Liver (tissue), 9 donors: ENCODE results near the gene TLE3. TPM values are rescaled to one million over a fixed set of nuclear protein-coding genes. Genes with fewer than 3 reads are reported as not detected.

ENCODE experiments used
- DNase-seq: peaks from one replicate; pipeline ENCODE4 v3.0.0-alpha.2; 2017; ENCODE audit warnings: low spot score
- H3K27ac ChIP-seq, 2 donors: one replicate each; pipeline ENCODE4 v1.7.0; 2013; ENCODE audit warnings: inconsistent platforms in 2 of 2, low read length in 2 of 2, control low read depth in 1 of 2, low read depth in 1 of 2, mild to moderate bottlenecking in 1 of 2
- H3K27me3 ChIP-seq, 4 donors: one replicate each; pipeline versions ENCODE4 v1.6.1 to v1.7.0; 2013; ENCODE audit warnings: low read length in 3 of 4, inconsistent platforms in 1 of 4, mild to moderate bottlenecking in 1 of 4, moderate library complexity in 1 of 4; ENCODE audit not compliant: control insufficient read depth in 4 of 4, insufficient read depth in 4 of 4
- H3K36me3 ChIP-seq, 4 donors: one replicate each; pipeline versions ENCODE4 v1.6.1 to v1.7.0; 2013; ENCODE audit warnings: low read length in 3 of 4, mild to moderate bottlenecking in 3 of 4, low read depth in 1 of 4, moderate library complexity in 1 of 4; ENCODE audit not compliant: control insufficient read depth in 4 of 4, insufficient read depth in 3 of 4
- H3K4me1 ChIP-seq, 4 donors: one replicate each; pipeline versions ENCODE4 v1.6.1 to v1.7.0; 2013; ENCODE audit warnings: low read length in 3 of 4, mild to moderate bottlenecking in 3 of 4, moderate library complexity in 1 of 4; ENCODE audit not compliant: control insufficient read depth in 4 of 4, insufficient read depth in 4 of 4
- H3K4me3 ChIP-seq, 3 donors: one replicate each; pipeline versions ENCODE4 v1.6.1 to v1.7.0; 2013; ENCODE audit warnings: low read length in 3 of 3, control low read depth in 1 of 3, low read depth in 1 of 3, mild to moderate bottlenecking in 1 of 3
- H3K9ac ChIP-seq, 2 donors: one replicate each; pipeline ENCODE4 v1.7.0; 2013; ENCODE audit warnings: low read length in 2 of 2, mild to moderate bottlenecking in 2 of 2, moderate library complexity in 2 of 2, control low read depth in 1 of 2, low read depth in 1 of 2
- H3K9me3 ChIP-seq, 4 donors: one replicate each; pipeline versions ENCODE4 v1.6.1 to v1.7.0; 2013; ENCODE audit warnings: low read length in 3 of 4; ENCODE audit not compliant: control insufficient read depth in 4 of 4
- CTCF ChIP-seq: fragments of 150-350 bp; IDR thresholded peaks from 2 replicates; pipeline ENCODE4 v1.5.1; 2017; ENCODE audit warnings: improper control_type of control experiment, low read depth, low read length; ENCODE audit not compliant: missing input control
- EGR1 ChIP-seq, 2 donors: IDR thresholded peaks; 2 replicates each; pipeline ENCODE4 v1.6.1; 2016 to 2018; ENCODE audit warnings: antibody characterized with exemption in 2 of 2, low read depth in 2 of 2
- FOXA1 ChIP-seq: IDR thresholded peaks from 2 replicates; pipeline ENCODE4 v1.6.1; 2016; ENCODE audit warnings: antibody characterized with exemption
- FOXA2 ChIP-seq: IDR thresholded peaks from 2 replicates; pipeline ENCODE4 v1.6.1; 2016; ENCODE audit warnings: antibody characterized with exemption
- GABPA ChIP-seq, 2 donors: IDR thresholded peaks in 1 of 2; conservative IDR thresholded peaks in 1 of 2; 2 replicates each; pipeline ENCODE4 v1.6.1; 2016; ENCODE audit warnings: antibody characterized with exemption in 2 of 2, mild to moderate bottlenecking in 1 of 2, moderate library complexity in 1 of 2
- HNF4A ChIP-seq, 2 donors: conservative IDR thresholded peaks; 2 replicates each; pipeline ENCODE4 v1.6.1; 2016; ENCODE audit warnings: antibody characterized with exemption in 2 of 2, mild to moderate bottlenecking in 2 of 2
- HNF4G ChIP-seq: IDR thresholded peaks from 2 replicates; pipeline ENCODE4 v1.6.1; 2016; ENCODE audit warnings: antibody characterized with exemption
- JUND ChIP-seq, 2 donors: IDR thresholded peaks; 2 replicates each; pipeline ENCODE4 v1.6.1; 2016; ENCODE audit warnings: antibody characterized with exemption in 2 of 2
- MAX ChIP-seq: IDR thresholded peaks from 2 replicates; pipeline ENCODE4 v1.6.1; 2016; ENCODE audit warnings: antibody characterized with exemption
- NR2F2 ChIP-seq: IDR thresholded peaks from 2 replicates; pipeline ENCODE4 v1.6.1; 2016; ENCODE audit warnings: antibody characterized with exemption
- RAD21 ChIP-seq, 2 donors: IDR thresholded peaks; 2 replicates each; pipeline ENCODE4 v1.6.1; 2016; ENCODE audit warnings: antibody characterized with exemption in 2 of 2, mild to moderate bottlenecking in 2 of 2
- RXRA ChIP-seq, 2 donors: IDR thresholded peaks; 2 replicates each; pipeline ENCODE4 v1.6.1; 2017 to 2018; ENCODE audit warnings: antibody characterized with exemption in 2 of 2, mild to moderate bottlenecking in 1 of 2
- SP1 ChIP-seq: IDR thresholded peaks from 2 replicates; pipeline ENCODE4 v1.6.1; 2018; ENCODE audit warnings: antibody characterized with exemption, mild to moderate bottlenecking
- TAF1 ChIP-seq: conservative IDR thresholded peaks from 2 replicates; pipeline ENCODE4 v1.6.1; 2016; ENCODE audit warnings: antibody characterized with exemption, mild to moderate bottlenecking
- YY1 ChIP-seq: IDR thresholded peaks from 2 replicates; pipeline ENCODE4 v1.6.1; 2016; ENCODE audit warnings: antibody characterized with exemption, mild to moderate bottlenecking
- ZBTB33 ChIP-seq: IDR thresholded peaks from 2 replicates; pipeline ENCODE4 v1.6.1; 2016; ENCODE audit warnings: antibody characterized with exemption
- WGBS: extraction: QIAGEN DNeasy Blood & Tissue Kit; methylation state at CpG from one replicate; pipeline ENCODE4 v1.1.7; 2013; 5-methylcytosine and 5-hydroxymethylcytosine counted together
- polyA plus RNA-seq, 2 donors: library from polyadenylated mRNA; stranded (reverse) in 1 of 2; unstranded in 1 of 2; fragments of 200-250 nt in 1 of 2; fragments of >200 nt in 1 of 2; fragmentation: Nextera tagmentation in 1 of 2; extraction: Ambion mirVana in 1 of 2; gene quantifications; one replicate each; pipeline versions ENCODE4 v1.2.1 to v1.2.3, GENCODE V29; 2013 to 2015
- total RNA-seq, 2 donors: library from RNA; depleted of rRNA; stranded (reverse); fragments of >200 nt; gene quantifications; one replicate each; pipeline ENCODE4 v1.2.3, GENCODE V29; 2014
- TF ChIP-seq, protein P1 (sequence below): IDR thresholded peaks from 2 replicates; pipeline ENCODE4 v1.6.1; 2016; ENCODE audit warnings: antibody characterized with exemption, mild to moderate bottlenecking
- TF ChIP-seq, protein P2 (sequence below): IDR thresholded peaks from 2 replicates; pipeline ENCODE4 v1.6.1; 2016; ENCODE audit warnings: antibody characterized with exemption
- donor health status: healthy.
- donor health status: healthy.
- donor health status: healthy.
- donor health status: healthy.
- donor health status: healthy.

TLE3 gene
- total and polyA plus RNA-seq, 4 donors = 1.2 to 13.7 (median 8.5) TPM

DNA sequence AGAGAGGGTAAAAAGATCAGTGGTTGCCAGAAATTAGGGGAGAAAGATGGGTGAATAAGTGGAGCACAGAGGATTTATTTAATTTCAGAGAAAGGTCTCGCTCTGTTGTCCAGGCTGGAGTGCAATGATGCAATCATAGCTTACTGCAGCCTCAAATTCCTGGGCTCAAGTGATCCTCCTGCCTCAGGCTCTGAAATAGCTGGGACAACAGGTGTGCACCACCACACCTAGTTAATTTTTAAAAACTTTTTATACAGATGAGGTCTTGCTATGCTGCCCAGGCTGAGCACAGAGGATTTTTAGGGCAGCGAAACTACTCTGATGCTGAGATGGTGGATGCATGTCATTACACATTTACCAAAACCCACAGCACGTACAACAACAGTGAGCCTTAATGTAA, 20.9 kb upstream of the TLE3 start:
- Histone ChIP-seq H3K36me3 (no peaks in the 10 kb centered on the region), H3K9me3 (no peaks in the 10 kb centered on the region), H3K27me3 (no peaks in the 10 kb centered on the region), H3K4me1 (peaks cover 5 to 27% (median 20%) of the 10 kb centered on the region in 4 donors), H3K9ac (no peak overlapping the region), H3K4me3 (no peak overlapping the region), H3K27ac (no peak overlapping the region)
- TF ChIP-seq, protein P1, sequence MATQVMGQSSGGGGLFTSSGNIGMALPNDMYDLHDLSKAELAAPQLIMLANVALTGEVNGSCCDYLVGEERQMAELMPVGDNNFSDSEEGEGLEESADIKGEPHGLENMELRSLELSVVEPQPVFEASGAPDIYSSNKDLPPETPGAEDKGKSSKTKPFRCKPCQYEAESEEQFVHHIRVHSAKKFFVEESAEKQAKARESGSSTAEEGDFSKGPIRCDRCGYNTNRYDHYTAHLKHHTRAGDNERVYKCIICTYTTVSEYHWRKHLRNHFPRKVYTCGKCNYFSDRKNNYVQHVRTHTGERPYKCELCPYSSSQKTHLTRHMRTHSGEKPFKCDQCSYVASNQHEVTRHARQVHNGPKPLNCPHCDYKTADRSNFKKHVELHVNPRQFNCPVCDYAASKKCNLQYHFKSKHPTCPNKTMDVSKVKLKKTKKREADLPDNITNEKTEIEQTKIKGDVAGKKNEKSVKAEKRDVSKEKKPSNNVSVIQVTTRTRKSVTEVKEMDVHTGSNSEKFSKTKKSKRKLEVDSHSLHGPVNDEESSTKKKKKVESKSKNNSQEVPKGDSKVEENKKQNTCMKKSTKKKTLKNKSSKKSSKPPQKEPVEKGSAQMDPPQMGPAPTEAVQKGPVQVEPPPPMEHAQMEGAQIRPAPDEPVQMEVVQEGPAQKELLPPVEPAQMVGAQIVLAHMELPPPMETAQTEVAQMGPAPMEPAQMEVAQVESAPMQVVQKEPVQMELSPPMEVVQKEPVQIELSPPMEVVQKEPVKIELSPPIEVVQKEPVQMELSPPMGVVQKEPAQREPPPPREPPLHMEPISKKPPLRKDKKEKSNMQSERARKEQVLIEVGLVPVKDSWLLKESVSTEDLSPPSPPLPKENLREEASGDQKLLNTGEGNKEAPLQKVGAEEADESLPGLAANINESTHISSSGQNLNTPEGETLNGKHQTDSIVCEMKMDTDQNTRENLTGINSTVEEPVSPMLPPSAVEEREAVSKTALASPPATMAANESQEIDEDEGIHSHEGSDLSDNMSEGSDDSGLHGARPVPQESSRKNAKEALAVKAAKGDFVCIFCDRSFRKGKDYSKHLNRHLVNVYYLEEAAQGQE = no peak
- TF ChIP-seq RXRA (IDR thresholded peaks at IDR 0.05) = no peak
- TF ChIP-seq HNF4A (conservative IDR thresholded peaks at IDR 0.05) = no peak
- no peak for TF ChIP-seq GABPA (IDR thresholded peaks at IDR 0.05 in 1 of 2, conservative IDR thresholded peaks at IDR 0.05 in 1 of 2)
- TF ChIP-seq RAD21 (IDR thresholded peaks at IDR 0.05) = no peak
- TF ChIP-seq FOXA1 = no peak
- no peak for TF ChIP-seq MAX
- TF ChIP-seq YY1 = no peak
- no peak for TF ChIP-seq EGR1 (IDR thresholded peaks at IDR 0.05; ENCODE audit: low read depth in 2 of 2)
- no peak for TF ChIP-seq JUND (IDR thresholded peaks at IDR 0.05)
- TF ChIP-seq CTCF = no peak
- TF ChIP-seq ZBTB33 = no peak
- no peak for TF ChIP-seq FOXA2
- no peak for TF ChIP-seq NR2F2
- TF ChIP-seq HNF4G = no peak
- no peak for TF ChIP-seq SP1
- no peak for TF ChIP-seq TAF1
- TF ChIP-seq, protein P2, sequence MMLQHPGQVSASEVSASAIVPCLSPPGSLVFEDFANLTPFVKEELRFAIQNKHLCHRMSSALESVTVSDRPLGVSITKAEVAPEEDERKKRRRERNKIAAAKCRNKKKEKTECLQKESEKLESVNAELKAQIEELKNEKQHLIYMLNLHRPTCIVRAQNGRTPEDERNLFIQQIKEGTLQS = no peak
- no peak for DNase-seq
- WGBS = 97% methylated on average over 3 of the region's 3 CpGs
